ENCODE data around the gene APOLD1. TPM values are rescaled to one million over a fixed set of nuclear protein-coding genes. Genes with fewer than 3 reads are reported as not detected.

APOLD1 gene
- total and polyA plus RNA-seq, 2 of the 4 experiments (the other 2 are of a cell fraction): 2.3 to 4.5 TPM

- no peak overlapping the region for H3K56ac ChIP-seq (ENCODE audit: extremely low read depth, insufficient read depth, low read length)
- CTCF ChIA-PET: no interaction called here
Observed at GRCh38 chr12:12770262-12770661, 15.2 kb upstream of the APOLD1 start.

More at GRCh38 chr12:12770262-12770661, 15.2 kb upstream of the APOLD1 start:
- Histone ChIP-seq H3K4me1 (ENCODE audit: control insufficient read depth, insufficient read depth, low read length) (no peaks in the 10 kb centered on the region), H4K20me1 (ENCODE audit: insufficient read depth, low read length) (no peaks in the 10 kb centered on the region), H3K9ac (ENCODE audit: low read depth, low read length) (no peak overlapping the region), H4K5ac (ENCODE audit: low read depth, low read length) (no peak overlapping the region), H2AFZ (replicated peaks; ENCODE audit: low read length, poor library complexity) (no peak overlapping the region), H2BK120ac (ENCODE audit: low read depth, low read length) (no peak overlapping the region), H2BK20ac (ENCODE audit: low read depth, low read length) (no peak overlapping the region), H3K4me3 (ENCODE audit: insufficient read depth, low read depth, low read length) (no peak overlapping the region), H3K27me3 (ENCODE audit: control insufficient read depth, insufficient read depth, low read length) (no peaks in the 10 kb centered on the region), H2BK15ac (ENCODE audit: low read depth, low read length) (no peak overlapping the region), H3K27ac (ENCODE audit: insufficient read depth, low read length) (no peak overlapping the region), H3K23ac (ENCODE audit: low read depth, low read length) (no peak overlapping the region), H3K36me3 (ENCODE audit: control insufficient read depth, insufficient read depth, low read length) (no peaks in the 10 kb centered on the region), H3K18ac (ENCODE audit: low read depth, low read length) (no peak overlapping the region), H3K9me3 (ENCODE audit: control insufficient read depth, insufficient read depth, low read length) (0 out of 2 replicates have a peak, but pooled peaks cover 1% of the 10 kb centered on the region), H2AK5ac (ENCODE audit: low read depth, low read length) (no peak overlapping the region), H2AK9ac (replicated peaks; ENCODE audit: low read depth, low read length, poor library complexity) (no peak overlapping the region), H2BK5ac (ENCODE audit: low read depth, low read length, poor library complexity, severe bottlenecking) (no peak overlapping the region), H4K8ac (ENCODE audit: low read depth in 2 of 2, low read length in 2 of 2) (no peak overlapping the region), H3K14ac (replicated peaks; ENCODE audit: low read depth, low read length) (no peak overlapping the region), H3K4ac (ENCODE audit: low read depth, low read length) (no peak overlapping the region), H3K79me1 (ENCODE audit: low read depth in 1 of 2, low read length in 2 of 2) (peaks cover 0 to 3% of the 10 kb centered on the region in 2 experiments; a peak in 2 of 4 replicates), H3K9me1 (ENCODE audit: insufficient read depth, low read length) (no peaks in the 10 kb centered on the region), H3K4me2 (ENCODE audit: low read depth, low read length) (no peak overlapping the region), H4K91ac (ENCODE audit: insufficient read depth, low read depth, low read length) (no peak overlapping the region)
- DNase-seq (no peak), ATAC-seq (ENCODE audit: low read depth) (no peak)
- no TSS peak for BruUV-seq (replicated peaks)
- POLR2A ChIA-PET (ENCODE audit: unreplicated experiment): no interaction called here
- dilution Hi-C loops (cut with HindIII; ENCODE audit: low sequenced_read_pairs, unreplicated experiment) (no loop called here), intact Hi-C loops (cut with micrococcal nuclease) (no loop called here), in situ Hi-C loops (cut with MboI; ENCODE audit: low sequenced_read_pairs) (no loop called here)
- no CpG with 5 or more reads among the region's 6 CpGs for WGBS, 2 experiments (ENCODE audit: extremely low coverage in 2 of 2, insufficient read length in 1 of 2)
- TF ChIP-seq MXI1 (IDR thresholded peaks at IDR 0.05; ENCODE audit: borderline replicate concordance, low read depth, low read length): no peak
- no peak for TF ChIP-seq RAD21 (IDR thresholded peaks at IDR 0.05; ENCODE audit: low read length)
- no peak for TF ChIP-seq SMC3 (IDR thresholded peaks at IDR 0.05; ENCODE audit: low read depth, low read length)
- no peak for TF ChIP-seq CEBPB (IDR thresholded peaks at IDR 0.05; ENCODE audit: low read depth, low read length)
- TF ChIP-seq RCOR1 (IDR thresholded peaks at IDR 0.05; ENCODE audit: insufficient replicate concordance, low read length): no peak
- TF ChIP-seq CHD1 (IDR thresholded peaks at IDR 0.05; ENCODE audit: low read depth, low read length): no peak
- TF ChIP-seq NFE2L2 (IDR thresholded peaks at IDR 0.05; ENCODE audit: low read depth, low read length): no peak
- TF ChIP-seq ELK1 (IDR thresholded peaks at IDR 0.05; ENCODE audit: borderline replicate concordance, low read depth, low read length): no peak
- no peak for TF ChIP-seq MAZ (IDR thresholded peaks at IDR 0.05; ENCODE audit: borderline replicate concordance, low read depth, low read length)
- TF ChIP-seq BHLHE40 (IDR thresholded peaks at IDR 0.05; ENCODE audit: low read depth, low read length): no peak
- no peak for TF ChIP-seq RFX5 (IDR thresholded peaks at IDR 0.05; ENCODE audit: low read depth, low read length)
- TF ChIP-seq POLR2A (IDR thresholded peaks at IDR 0.05; ENCODE audit: low read depth, low read length): no peak
- no peak for TF ChIP-seq USF2 (IDR thresholded peaks at IDR 0.05; ENCODE audit: low read depth, low read length)
- TF ChIP-seq FOS (IDR thresholded peaks at IDR 0.05; ENCODE audit: low read depth, low read length): no peak
- TF ChIP-seq CTCF (conservative IDR thresholded peaks at IDR 0.05; ENCODE audit: low read depth, low read length): no peak

All from IMR-90 (cell line).